GM23338 (cell line): Measurements from ENCODE around the gene HLA-F.

Experiments used
- EZH2 ChIP-seq: fragments of 200-600 bp; sonication (generic); IDR thresholded peaks from one replicate; pipeline ENCODE4 v1.8.0; 2017; ENCODE audit warnings: antibody characterized with exemption, mild to moderate bottlenecking, low read depth; ENCODE audit not compliant: unreplicated experiment
- EZH2phosphoT487 ChIP-seq: fragments of 200-600 bp; sonication (generic); IDR thresholded peaks from one replicate; pipeline ENCODE4 v1.8.1; 2018; ENCODE audit warnings: antibody characterized with exemption; ENCODE audit not compliant: unreplicated experiment
- JUNB ChIP-seq: IDR thresholded peaks from one replicate; pipeline ENCODE4 v1.6.1; 2016; ENCODE audit warnings: antibody characterized with exemption; ENCODE audit not compliant: unreplicated experiment
- POLR2AphosphoS5 ChIP-seq: IDR thresholded peaks from 2 replicates; pipeline ENCODE4 v1.6.1; 2016; ENCODE audit warnings: antibody characterized with exemption, low read depth
- ZNF331 ChIP-seq: fragments of 250-450 bp; sonication (Bioruptor Pico); IDR thresholded peaks from 2 replicates; pipeline ENCODE4 v1.5.0; 2020; ENCODE audit warnings: low read depth, mild to moderate bottlenecking, moderate library complexity
- TF ChIP-seq, protein P1 (sequence below), 2 experiments: fragments of 200-600 bp in 1 of 2; sonication (generic) in 1 of 2; conservative IDR thresholded peaks; 2 replicates each; pipeline versions ENCODE4 v1.5.1 to v1.6.1; 2016 to 2017; ENCODE audit warnings: antibody characterized with exemption in 2 of 2, low read depth in 2 of 2, mild to moderate bottlenecking in 2 of 2, moderate library complexity in 1 of 2
- TF ChIP-seq, protein P2 (sequence below): IDR thresholded peaks from 2 replicates; pipeline ENCODE4 v1.6.1; 2016; ENCODE audit warnings: antibody characterized with exemption
- TF ChIP-seq, protein P3 (sequence below): IDR thresholded peaks from one replicate; pipeline ENCODE4 v1.6.1; 2018; ENCODE audit warnings: antibody characterized with exemption; ENCODE audit not compliant: unreplicated experiment

- TF ChIP-seq, protein P1, sequence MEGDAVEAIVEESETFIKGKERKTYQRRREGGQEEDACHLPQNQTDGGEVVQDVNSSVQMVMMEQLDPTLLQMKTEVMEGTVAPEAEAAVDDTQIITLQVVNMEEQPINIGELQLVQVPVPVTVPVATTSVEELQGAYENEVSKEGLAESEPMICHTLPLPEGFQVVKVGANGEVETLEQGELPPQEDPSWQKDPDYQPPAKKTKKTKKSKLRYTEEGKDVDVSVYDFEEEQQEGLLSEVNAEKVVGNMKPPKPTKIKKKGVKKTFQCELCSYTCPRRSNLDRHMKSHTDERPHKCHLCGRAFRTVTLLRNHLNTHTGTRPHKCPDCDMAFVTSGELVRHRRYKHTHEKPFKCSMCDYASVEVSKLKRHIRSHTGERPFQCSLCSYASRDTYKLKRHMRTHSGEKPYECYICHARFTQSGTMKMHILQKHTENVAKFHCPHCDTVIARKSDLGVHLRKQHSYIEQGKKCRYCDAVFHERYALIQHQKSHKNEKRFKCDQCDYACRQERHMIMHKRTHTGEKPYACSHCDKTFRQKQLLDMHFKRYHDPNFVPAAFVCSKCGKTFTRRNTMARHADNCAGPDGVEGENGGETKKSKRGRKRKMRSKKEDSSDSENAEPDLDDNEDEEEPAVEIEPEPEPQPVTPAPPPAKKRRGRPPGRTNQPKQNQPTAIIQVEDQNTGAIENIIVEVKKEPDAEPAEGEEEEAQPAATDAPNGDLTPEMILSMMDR (conservative IDR thresholded peaks at IDR 0.05; ENCODE audit: low read depth in 2 of 2): no peak
- TF ChIP-seq, protein P2, sequence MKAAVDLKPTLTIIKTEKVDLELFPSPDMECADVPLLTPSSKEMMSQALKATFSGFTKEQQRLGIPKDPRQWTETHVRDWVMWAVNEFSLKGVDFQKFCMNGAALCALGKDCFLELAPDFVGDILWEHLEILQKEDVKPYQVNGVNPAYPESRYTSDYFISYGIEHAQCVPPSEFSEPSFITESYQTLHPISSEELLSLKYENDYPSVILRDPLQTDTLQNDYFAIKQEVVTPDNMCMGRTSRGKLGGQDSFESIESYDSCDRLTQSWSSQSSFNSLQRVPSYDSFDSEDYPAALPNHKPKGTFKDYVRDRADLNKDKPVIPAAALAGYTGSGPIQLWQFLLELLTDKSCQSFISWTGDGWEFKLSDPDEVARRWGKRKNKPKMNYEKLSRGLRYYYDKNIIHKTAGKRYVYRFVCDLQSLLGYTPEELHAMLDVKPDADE: no peak
- TF ChIP-seq, protein P3, sequence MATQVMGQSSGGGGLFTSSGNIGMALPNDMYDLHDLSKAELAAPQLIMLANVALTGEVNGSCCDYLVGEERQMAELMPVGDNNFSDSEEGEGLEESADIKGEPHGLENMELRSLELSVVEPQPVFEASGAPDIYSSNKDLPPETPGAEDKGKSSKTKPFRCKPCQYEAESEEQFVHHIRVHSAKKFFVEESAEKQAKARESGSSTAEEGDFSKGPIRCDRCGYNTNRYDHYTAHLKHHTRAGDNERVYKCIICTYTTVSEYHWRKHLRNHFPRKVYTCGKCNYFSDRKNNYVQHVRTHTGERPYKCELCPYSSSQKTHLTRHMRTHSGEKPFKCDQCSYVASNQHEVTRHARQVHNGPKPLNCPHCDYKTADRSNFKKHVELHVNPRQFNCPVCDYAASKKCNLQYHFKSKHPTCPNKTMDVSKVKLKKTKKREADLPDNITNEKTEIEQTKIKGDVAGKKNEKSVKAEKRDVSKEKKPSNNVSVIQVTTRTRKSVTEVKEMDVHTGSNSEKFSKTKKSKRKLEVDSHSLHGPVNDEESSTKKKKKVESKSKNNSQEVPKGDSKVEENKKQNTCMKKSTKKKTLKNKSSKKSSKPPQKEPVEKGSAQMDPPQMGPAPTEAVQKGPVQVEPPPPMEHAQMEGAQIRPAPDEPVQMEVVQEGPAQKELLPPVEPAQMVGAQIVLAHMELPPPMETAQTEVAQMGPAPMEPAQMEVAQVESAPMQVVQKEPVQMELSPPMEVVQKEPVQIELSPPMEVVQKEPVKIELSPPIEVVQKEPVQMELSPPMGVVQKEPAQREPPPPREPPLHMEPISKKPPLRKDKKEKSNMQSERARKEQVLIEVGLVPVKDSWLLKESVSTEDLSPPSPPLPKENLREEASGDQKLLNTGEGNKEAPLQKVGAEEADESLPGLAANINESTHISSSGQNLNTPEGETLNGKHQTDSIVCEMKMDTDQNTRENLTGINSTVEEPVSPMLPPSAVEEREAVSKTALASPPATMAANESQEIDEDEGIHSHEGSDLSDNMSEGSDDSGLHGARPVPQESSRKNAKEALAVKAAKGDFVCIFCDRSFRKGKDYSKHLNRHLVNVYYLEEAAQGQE: no peak
- TF ChIP-seq POLR2AphosphoS5 (no peak), JUNB (no peak), EZH2phosphoT487 (no peak), ZNF331 (no peak), EZH2 (no peak)
Observed at GRCh38 chr6:29726571-29727194, 3.4 kb downstream of the HLA-F start.
